H9 (cell line): ENCODE data around the gene LRRC71. TPM values are rescaled to one million over a fixed set of nuclear protein-coding genes. Genes with fewer than 3 reads are reported as not detected.

Source experiments
- DNase-seq: peaks from one replicate; pipeline ENCODE4 v3.0.0-alpha.2; 2017
- H2AFZ ChIP-seq: one replicate; pipeline ENCODE4 v1.6.1; 2013; ENCODE audit warnings: mild to moderate bottlenecking, low read length, control low read depth, moderate library complexity
- H2AK5ac ChIP-seq: 2 replicates; pipeline ENCODE4 v1.6.1; 2013; ENCODE audit warnings: low read length, control low read depth, mixed read lengths; ENCODE audit not compliant: insufficient read length
- H2BK120ac ChIP-seq: one replicate; pipeline ENCODE4 v1.6.1; 2013; ENCODE audit warnings: low read depth, mild to moderate bottlenecking, low read length, control low read depth, inconsistent platforms; ENCODE audit not compliant: poor library complexity, severe bottlenecking
- H2BK12ac ChIP-seq: 2 replicates; pipeline ENCODE4 v1.6.1; 2013; ENCODE audit warnings: low read length, control low read depth, mixed read lengths, low read depth; ENCODE audit not compliant: insufficient read length
- H2BK15ac ChIP-seq: 2 replicates; pipeline ENCODE4 v1.6.1; 2013; ENCODE audit warnings: low read depth, low read length, control low read depth
- H2BK20ac ChIP-seq: one replicate; pipeline ENCODE4 v1.6.1; 2013; ENCODE audit warnings: low read depth, mild to moderate bottlenecking, low read length, control low read depth, inconsistent platforms; ENCODE audit not compliant: poor library complexity, severe bottlenecking
- H2BK5ac ChIP-seq: 2 replicates; pipeline ENCODE4 v1.6.1; 2013; ENCODE audit warnings: low read length, control low read depth, mixed read lengths; ENCODE audit not compliant: insufficient read length
- H3K14ac ChIP-seq: 2 replicates; pipeline ENCODE4 v1.6.1; 2013; ENCODE audit warnings: low read length, control low read depth; ENCODE audit not compliant: insufficient read depth
- H3K18ac ChIP-seq: 2 replicates; pipeline ENCODE4 v1.6.1; 2013; ENCODE audit warnings: low read depth, mild to moderate bottlenecking, mixed read lengths, low read length, control low read depth; ENCODE audit not compliant: insufficient read length
- H3K23ac ChIP-seq: 2 replicates; pipeline ENCODE4 v1.6.1; 2013; ENCODE audit warnings: low read length, control low read depth, mixed read lengths, low read depth; ENCODE audit not compliant: insufficient read length
- H3K23me2 ChIP-seq: 2 replicates; pipeline ENCODE4 v1.6.1; 2013; ENCODE audit warnings: low read depth, mild to moderate bottlenecking, mixed read lengths, low read length, control low read depth; ENCODE audit not compliant: insufficient read length, poor library complexity, severe bottlenecking
- H3K27ac ChIP-seq: 2 replicates; pipeline ENCODE4 v1.5.1; 2013; ENCODE audit warnings: low read length, control low read depth, mixed read lengths, low read depth; ENCODE audit not compliant: insufficient read length
- H3K27me3 ChIP-seq: 2 replicates; pipeline ENCODE4 v1.6.1; 2013; ENCODE audit warnings: low read length, control low read depth, inconsistent platforms; ENCODE audit not compliant: insufficient read depth
- H3K4ac ChIP-seq: 2 replicates; pipeline ENCODE4 v1.6.1; 2013; ENCODE audit warnings: low read depth, mild to moderate bottlenecking, control low read depth, inconsistent platforms, low read length, moderate library complexity
- H3K4me1 ChIP-seq: 2 replicates; pipeline ENCODE4 v1.6.1; 2013; ENCODE audit warnings: low read length, control low read depth, inconsistent platforms; ENCODE audit not compliant: insufficient read depth
- H3K4me2 ChIP-seq: 2 replicates; pipeline ENCODE4 v1.6.1; 2013; ENCODE audit warnings: low read length, control low read depth, mixed read lengths; ENCODE audit not compliant: insufficient read length, insufficient read depth
- H3K56ac ChIP-seq: 2 replicates; pipeline ENCODE4 v1.6.1; 2013; ENCODE audit warnings: low read depth, mild to moderate bottlenecking, mixed read lengths, low read length, control low read depth; ENCODE audit not compliant: insufficient read length
- H3K79me1 ChIP-seq: 2 replicates; pipeline ENCODE4 v1.6.1; 2013; ENCODE audit warnings: low read depth, mild to moderate bottlenecking, moderate library complexity, low read length, control low read depth, inconsistent platforms; ENCODE audit not compliant: insufficient read depth, poor library complexity, severe bottlenecking
- H3K79me2 ChIP-seq: 2 replicates; pipeline ENCODE4 v1.6.1; 2013; ENCODE audit warnings: low read length, control low read depth, inconsistent platforms; ENCODE audit not compliant: insufficient read depth
- H3K9ac ChIP-seq: 2 replicates; pipeline ENCODE4 v1.6.1; 2013; ENCODE audit warnings: low read length, control low read depth, mixed read lengths; ENCODE audit not compliant: insufficient read length; ENCODE audit errors: extremely low read depth
- H3K9me3 ChIP-seq: one replicate; pipeline ENCODE4 v1.6.1; 2013; ENCODE audit warnings: low read depth, low read length, inconsistent platforms; ENCODE audit not compliant: control insufficient read depth
- H3T11ph ChIP-seq: one replicate; pipeline ENCODE4 v1.6.1; 2013; ENCODE audit warnings: mild to moderate bottlenecking, low read length, control low read depth, inconsistent platforms
- H4K20me1 ChIP-seq: one replicate; pipeline ENCODE4 v1.6.1; 2013; ENCODE audit not compliant: control insufficient read depth, insufficient read length, insufficient read depth
- H4K5ac ChIP-seq: 2 replicates; pipeline ENCODE4 v1.6.1; 2013; ENCODE audit warnings: low read depth, mild to moderate bottlenecking, mixed read lengths, low read length, control low read depth; ENCODE audit not compliant: insufficient read length
- H4K8ac ChIP-seq: replicated peaks from 2 replicates; pipeline ENCODE4 v1.6.1; 2013; ENCODE audit warnings: low read length, control low read depth, mixed read lengths, low read depth; ENCODE audit not compliant: insufficient read length
- H4K91ac ChIP-seq: 2 replicates; pipeline ENCODE4 v1.6.1; 2013; ENCODE audit warnings: low read depth, mild to moderate bottlenecking, moderate library complexity, mixed read lengths, low read length, control low read depth; ENCODE audit not compliant: insufficient read length
- H3K27ac Mint-ChIP-seq, 3 experiments: 2 replicates in 2 of 3; 3 replicates in 1 of 3; pipeline ENCODE4 v1.8.0; 2020 to 2021; ENCODE audit warnings: mixed read lengths in 3 of 3, mild to moderate bottlenecking in 1 of 3, moderate library complexity in 1 of 3
- H3K27me3 Mint-ChIP-seq: 2 replicates; pipeline ENCODE4 v1.8.0; 2021; ENCODE audit warnings: low read depth, mild to moderate bottlenecking, moderate library complexity, mixed read lengths
- H3K36me3 Mint-ChIP-seq, 3 experiments: 2 replicates in 2 of 3; 3 replicates in 1 of 3; pipeline ENCODE4 v1.8.0; 2020 to 2021; ENCODE audit warnings: low read depth in 3 of 3, mixed read lengths in 3 of 3; ENCODE audit not compliant: insufficient read depth in 1 of 3
- H3K4me1 Mint-ChIP-seq, 2 experiments: 2 replicates each; pipeline ENCODE4 v1.8.0; 2020; ENCODE audit warnings: mixed read lengths in 2 of 2
- H3K4me3 Mint-ChIP-seq, 2 experiments: 2 replicates in 1 of 2; 3 replicates in 1 of 2; pipeline ENCODE4 v1.8.0; 2020 to 2021; ENCODE audit warnings: mild to moderate bottlenecking in 2 of 2, mixed read lengths in 2 of 2, moderate library complexity in 1 of 2
- H3K9me3 Mint-ChIP-seq, 2 experiments: 2 replicates in 1 of 2; 3 replicates in 1 of 2; pipeline ENCODE4 v1.8.0; 2020; ENCODE audit warnings: mild to moderate bottlenecking in 2 of 2, mixed read lengths in 2 of 2, moderate library complexity in 1 of 2
- WGBS: extraction: QIAGEN DNeasy Blood & Tissue Kit; methylation state at CpG from one replicate; pipeline ENCODE4 v1.1.7; 2013; ENCODE audit warnings: missing lambda C conversion rate, low lambda C conversion rate, mixed read lengths; ENCODE audit not compliant: insufficient read length; ENCODE audit errors: extremely low coverage; 5-methylcytosine and 5-hydroxymethylcytosine counted together
- total RNA-seq: library from RNA; stranded (reverse); gene quantifications from 2 replicates; pipeline ENCODE4 v1.2.1, GENCODE V29; 2021
- TF ChIP-seq, protein P1 (sequence below): fragments of 200-600 bp; sonication (generic); conservative IDR thresholded peaks from 3 replicates; pipeline ENCODE4 v1.8.0; 2021; ENCODE audit warnings: antibody characterized with exemption, mild to moderate bottlenecking

Gene LRRC71
- total RNA-seq, 1 experiment from 2014 or later, result not detected

DNA sequence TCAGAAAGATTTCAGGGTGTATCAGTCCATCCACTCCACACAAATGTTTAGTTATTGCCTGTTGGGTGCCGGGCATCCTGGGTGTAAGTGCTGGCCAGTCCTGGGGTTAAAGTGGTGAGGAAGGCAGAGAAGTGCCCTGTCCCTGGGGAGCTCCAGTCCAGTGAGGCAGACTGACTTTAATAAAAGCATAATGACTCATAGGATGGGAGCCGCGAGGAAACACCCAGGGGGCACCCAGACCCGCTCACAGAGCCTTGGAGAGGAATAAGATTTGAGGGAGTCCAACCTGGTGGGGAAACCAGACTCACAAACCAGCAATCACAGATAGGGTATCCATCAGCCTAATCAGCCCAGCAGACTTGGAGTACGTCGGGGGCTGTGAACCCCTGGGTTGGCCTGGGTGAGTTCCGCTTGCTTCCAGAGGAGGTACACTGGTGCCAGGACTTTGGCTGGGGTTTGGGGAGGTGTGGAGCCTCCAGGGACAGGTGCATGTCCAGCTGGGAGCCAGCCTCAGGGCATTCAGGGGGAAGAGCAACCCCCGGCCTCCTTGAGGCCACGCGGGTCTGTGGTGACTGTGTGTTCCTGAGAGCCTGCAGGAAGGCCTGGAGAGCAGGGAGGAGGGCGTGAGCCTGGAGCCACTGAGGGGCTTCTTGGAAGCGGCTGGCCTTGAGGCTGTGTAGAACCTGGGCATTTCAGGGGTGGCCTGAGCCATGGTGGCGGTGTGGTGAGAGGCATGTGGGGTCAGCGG is 23.2 kb upstream of the LRRC71 start:
- no CpG with 5 or more reads among the region's 14 CpGs for WGBS
- no peak overlapping the region for H3K27ac ChIP-seq

More for the DNA sequence above, 23.2 kb upstream of the LRRC71 start:
- Histone ChIP-seq H3K9ac (no peak overlapping the region), H2BK20ac (no peak overlapping the region), H4K5ac (no peak overlapping the region), H3T11ph (no peak overlapping the region), H3K27me3 (peaks cover 10% of the 10 kb centered on the region; the same call in 1 of the 2 replicates), H3K23ac (no peak overlapping the region), H3K14ac (peak overlapping the region; percentile 43), H4K91ac (no peak overlapping the region), H2BK5ac (no peak overlapping the region), H3K4ac (no peak overlapping the region), H4K8ac (no peak overlapping the region), H3K9me3 (no peaks in the 10 kb centered on the region), H2BK120ac (no peak overlapping the region), H4K20me1 (no peaks in the 10 kb centered on the region), H3K23me2 (no peaks in the 10 kb centered on the region), H3K79me1 (no peaks in the 10 kb centered on the region), H3K4me2 (no peak overlapping the region), H2BK12ac (no peak overlapping the region), H3K79me2 (no peaks in the 10 kb centered on the region), H2BK15ac (no peak overlapping the region), H2AFZ (no peak overlapping the region), H3K18ac (no peak overlapping the region), H2AK5ac (no peak overlapping the region), H3K4me1 (no peaks in the 10 kb centered on the region), H3K56ac (no peak overlapping the region)
- H3K27me3 Mint-ChIP-seq, result peaks cover 70% of the 10 kb centered on the region
- no peaks in the 10 kb centered on the region for H3K36me3 Mint-ChIP-seq
- TF ChIP-seq, protein P1, sequence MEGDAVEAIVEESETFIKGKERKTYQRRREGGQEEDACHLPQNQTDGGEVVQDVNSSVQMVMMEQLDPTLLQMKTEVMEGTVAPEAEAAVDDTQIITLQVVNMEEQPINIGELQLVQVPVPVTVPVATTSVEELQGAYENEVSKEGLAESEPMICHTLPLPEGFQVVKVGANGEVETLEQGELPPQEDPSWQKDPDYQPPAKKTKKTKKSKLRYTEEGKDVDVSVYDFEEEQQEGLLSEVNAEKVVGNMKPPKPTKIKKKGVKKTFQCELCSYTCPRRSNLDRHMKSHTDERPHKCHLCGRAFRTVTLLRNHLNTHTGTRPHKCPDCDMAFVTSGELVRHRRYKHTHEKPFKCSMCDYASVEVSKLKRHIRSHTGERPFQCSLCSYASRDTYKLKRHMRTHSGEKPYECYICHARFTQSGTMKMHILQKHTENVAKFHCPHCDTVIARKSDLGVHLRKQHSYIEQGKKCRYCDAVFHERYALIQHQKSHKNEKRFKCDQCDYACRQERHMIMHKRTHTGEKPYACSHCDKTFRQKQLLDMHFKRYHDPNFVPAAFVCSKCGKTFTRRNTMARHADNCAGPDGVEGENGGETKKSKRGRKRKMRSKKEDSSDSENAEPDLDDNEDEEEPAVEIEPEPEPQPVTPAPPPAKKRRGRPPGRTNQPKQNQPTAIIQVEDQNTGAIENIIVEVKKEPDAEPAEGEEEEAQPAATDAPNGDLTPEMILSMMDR, result no peak
- H3K4me1 Mint-ChIP-seq, result peaks cover 14 to 37% of the 10 kb centered on the region in 2 experiments
- no peak overlapping the region for H3K27ac Mint-ChIP-seq
- no peaks in the 10 kb centered on the region for H3K9me3 Mint-ChIP-seq
- no peak overlapping the region for H3K4me3 Mint-ChIP-seq
- no peak for DNase-seq
